ENCODE measurements around the gene NCK2. TPM values are rescaled to one million over a fixed set of nuclear protein-coding genes. Genes with fewer than 3 reads are reported as not detected.

The NCK2 gene
- total RNA-seq, 1 experiment from 2014 or later, result 0.30 TPM

- no peaks in the 10 kb centered on the region for H3K4me1 ChIP-seq (ENCODE audit: low read length)
- no peak overlapping the region for H3K9ac ChIP-seq (ENCODE audit: low read length)
- no peaks in the 10 kb centered on the region for H3K9me3 ChIP-seq (ENCODE audit: low read length)
Measured at GRCh38 chr2:105763076-105763475, 18.4 kb downstream of the NCK2 start.

DNA sequence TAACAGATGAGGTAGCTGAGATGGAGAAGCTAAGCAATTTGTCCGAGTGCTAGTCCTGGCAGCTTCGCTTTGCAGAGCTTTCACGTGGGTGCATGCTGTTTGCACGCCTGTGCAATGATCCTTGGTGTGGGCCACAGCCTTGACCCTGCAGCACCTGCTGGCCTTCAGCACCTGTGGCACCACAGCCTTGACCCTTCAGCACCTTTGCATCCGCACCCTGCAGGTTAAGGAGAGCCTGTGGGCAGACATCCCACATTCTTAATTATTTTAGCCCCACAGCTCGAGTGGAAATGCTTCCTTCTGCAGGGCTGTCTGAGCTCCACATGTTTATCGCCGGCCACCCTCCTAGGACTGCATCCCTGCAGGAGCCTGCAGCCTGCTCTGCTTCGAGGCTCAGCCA is 19.3 kb downstream of the NCK2 start:
- Histone ChIP-seq H3K9me3 (ENCODE audit: low read length) (no peaks in the 10 kb centered on the region), H3K27me3 (ENCODE audit: low read length) (no peaks in the 10 kb centered on the region), H3K4me1 (ENCODE audit: low read length) (no peaks in the 10 kb centered on the region), H3K4me2 (ENCODE audit: low read depth, low read length, poor library complexity, severe bottlenecking) (no peak overlapping the region), H3K36me3 (ENCODE audit: insufficient read depth, low read length) (no peaks in the 10 kb centered on the region), H3K4me3 (ENCODE audit: low read length) (no peak overlapping the region), H3K9ac (ENCODE audit: low read length) (no peak overlapping the region), H3K9me2 (replicated peaks; ENCODE audit: insufficient read depth, low read length) (no peaks in the 10 kb centered on the region), H2AFZ (ENCODE audit: low read length) (no peak overlapping the region), H3K27ac (ENCODE audit: low read length) (no peak overlapping the region), H4K20me1 (ENCODE audit: insufficient read depth, low read depth, low read length) (0 out of 2 replicates have a peak, but pooled peaks cover 4% of the 10 kb centered on the region), H3K79me2 (ENCODE audit: low read length) (no peaks in the 10 kb centered on the region)
- no peak for DNase-seq

More at GRCh38 chr2:105763076-105763475, 18.4 kb downstream of the NCK2 start:
- H3K4me3 ChIP-seq (ENCODE audit: low read length), result no peak overlapping the region
- no peaks in the 10 kb centered on the region for H3K79me2 ChIP-seq (ENCODE audit: low read length)
- H3K27ac ChIP-seq (ENCODE audit: low read length), result no peak overlapping the region
- no peaks in the 10 kb centered on the region for H3K27me3 ChIP-seq (ENCODE audit: low read length)
- DNase-seq, result no peak
- H3K9me2 ChIP-seq (replicated peaks; ENCODE audit: insufficient read depth, low read length), result no peaks in the 10 kb centered on the region
- H2AFZ ChIP-seq (ENCODE audit: low read length), result no peak overlapping the region
- no peaks in the 10 kb centered on the region for H3K36me3 ChIP-seq (ENCODE audit: insufficient read depth, low read length)
- no peak overlapping the region for H3K4me2 ChIP-seq (ENCODE audit: low read depth, low read length, poor library complexity, severe bottlenecking)
- H4K20me1 ChIP-seq (ENCODE audit: insufficient read depth, low read depth, low read length), result 0 out of 2 replicates have a peak, but pooled peaks cover 4% of the 10 kb centered on the region

GRCh38 chr2:105765415-105766299 is 20.9 kb downstream of the NCK2 start:
- Histone ChIP-seq H3K4me1 (ENCODE audit: low read length) (no peaks in the 10 kb centered on the region), H3K4me2 (ENCODE audit: low read depth, low read length, poor library complexity, severe bottlenecking) (no peak overlapping the region), H3K9me2 (replicated peaks; ENCODE audit: insufficient read depth, low read length) (no peaks in the 10 kb centered on the region), H3K9ac (ENCODE audit: low read length) (no peak overlapping the region), H3K27ac (ENCODE audit: low read length) (no peak overlapping the region), H3K79me2 (ENCODE audit: low read length) (no peaks in the 10 kb centered on the region), H4K20me1 (ENCODE audit: insufficient read depth, low read depth, low read length) (0 out of 2 replicates have a peak, but pooled peaks cover 4% of the 10 kb centered on the region), H3K9me3 (ENCODE audit: low read length) (no peaks in the 10 kb centered on the region), H3K27me3 (ENCODE audit: low read length) (no peaks in the 10 kb centered on the region), H2AFZ (ENCODE audit: low read length) (no peak overlapping the region), H3K36me3 (ENCODE audit: insufficient read depth, low read length) (no peaks in the 10 kb centered on the region), H3K4me3 (ENCODE audit: low read length) (no peak overlapping the region)
- no peak for DNase-seq

GRCh38 chr2:105766300-105766866 is 21.7 kb downstream of the NCK2 start:
- no peak for DNase-seq
- H3K27me3 ChIP-seq (ENCODE audit: low read length), result no peaks in the 10 kb centered on the region
- H3K27ac ChIP-seq (ENCODE audit: low read length), result no peak overlapping the region
- no peak overlapping the region for H3K9ac ChIP-seq (ENCODE audit: low read length)
- no peak overlapping the region for H2AFZ ChIP-seq (ENCODE audit: low read length)
- no peaks in the 10 kb centered on the region for H3K36me3 ChIP-seq (ENCODE audit: insufficient read depth, low read length)
- 0 out of 2 replicates have a peak, but pooled peaks cover 4% of the 10 kb centered on the region for H4K20me1 ChIP-seq (ENCODE audit: insufficient read depth, low read depth, low read length)
- H3K9me3 ChIP-seq (ENCODE audit: low read length), result no peaks in the 10 kb centered on the region
- H3K4me3 ChIP-seq (ENCODE audit: low read length), result no peak overlapping the region
- no peaks in the 10 kb centered on the region for H3K9me2 ChIP-seq (replicated peaks; ENCODE audit: insufficient read depth, low read length)
- no peak overlapping the region for H3K4me2 ChIP-seq (ENCODE audit: low read depth, low read length, poor library complexity, severe bottlenecking)
- H3K4me1 ChIP-seq (ENCODE audit: low read length), result no peaks in the 10 kb centered on the region
- H3K79me2 ChIP-seq (ENCODE audit: low read length), result no peaks in the 10 kb centered on the region

DNA sequence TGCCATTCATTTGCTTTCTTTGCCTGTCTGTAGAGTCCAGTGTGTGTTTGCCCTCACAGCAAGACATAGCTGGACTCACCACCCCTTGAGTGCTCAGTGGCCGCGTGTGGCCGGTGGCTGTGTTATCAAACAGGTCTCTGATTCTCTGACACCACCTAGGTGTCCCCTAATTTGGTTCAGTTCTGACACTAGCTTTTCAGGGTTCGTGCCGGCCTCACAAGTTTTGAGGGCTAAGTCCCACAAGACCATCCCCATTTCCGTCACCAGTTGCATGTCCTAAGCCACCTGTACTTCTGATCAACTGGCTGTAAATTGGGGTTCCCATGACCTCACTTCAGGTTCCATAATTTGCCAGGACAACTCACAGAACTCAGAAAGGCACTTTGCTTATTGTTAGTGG is 23.5 kb downstream of the NCK2 start:
- H3K27ac ChIP-seq (ENCODE audit: low read length), result no peak overlapping the region
- no peak overlapping the region for H3K4me3 ChIP-seq (ENCODE audit: low read length)
- no peaks in the 10 kb centered on the region for H3K79me2 ChIP-seq (ENCODE audit: low read length)
- H3K9me3 ChIP-seq (ENCODE audit: low read length), result no peaks in the 10 kb centered on the region
- no peaks in the 10 kb centered on the region for H3K36me3 ChIP-seq (ENCODE audit: insufficient read depth, low read length)
- H3K4me2 ChIP-seq (ENCODE audit: low read depth, low read length, poor library complexity, severe bottlenecking), result no peak overlapping the region
- no peaks in the 10 kb centered on the region for H4K20me1 ChIP-seq (ENCODE audit: insufficient read depth, low read depth, low read length)
- no peaks in the 10 kb centered on the region for H3K27me3 ChIP-seq (ENCODE audit: low read length)
- no peak overlapping the region for H2AFZ ChIP-seq (ENCODE audit: low read length)
- no peaks in the 10 kb centered on the region for H3K4me1 ChIP-seq (ENCODE audit: low read length)
- DNase-seq, result no peak
- no peak overlapping the region for H3K9ac ChIP-seq (ENCODE audit: low read length)
- no peaks in the 10 kb centered on the region for H3K9me2 ChIP-seq (replicated peaks; ENCODE audit: insufficient read depth, low read length)

- H3K27ac ChIP-seq (ENCODE audit: low read length), result no peak overlapping the region
- H3K9me3 ChIP-seq (ENCODE audit: low read length), result no peaks in the 10 kb centered on the region
- no peak overlapping the region for H3K4me2 ChIP-seq (ENCODE audit: low read depth, low read length, poor library complexity, severe bottlenecking)
- no peak for DNase-seq
- H2AFZ ChIP-seq (ENCODE audit: low read length), result no peak overlapping the region
- no peaks in the 10 kb centered on the region for H3K79me2 ChIP-seq (ENCODE audit: low read length)
- no peak overlapping the region for H3K4me3 ChIP-seq (ENCODE audit: low read length)
- no peaks in the 10 kb centered on the region for H3K36me3 ChIP-seq (ENCODE audit: insufficient read depth, low read length)
- no peaks in the 10 kb centered on the region for H3K4me1 ChIP-seq (ENCODE audit: low read length)
- no peaks in the 10 kb centered on the region for H3K9me2 ChIP-seq (replicated peaks; ENCODE audit: insufficient read depth, low read length)
- no peak overlapping the region for H3K9ac ChIP-seq (ENCODE audit: low read length)
- no peaks in the 10 kb centered on the region for H3K27me3 ChIP-seq (ENCODE audit: low read length)
- H4K20me1 ChIP-seq (ENCODE audit: insufficient read depth, low read depth, low read length), result no peaks in the 10 kb centered on the region
Measured at GRCh38 chr2:105768961-105769452, 24.3 kb downstream of the NCK2 start.

- no peaks in the 10 kb centered on the region for H3K9me3 ChIP-seq (ENCODE audit: low read length)
- H3K4me3 ChIP-seq (ENCODE audit: low read length), result no peak overlapping the region
- no peaks in the 10 kb centered on the region for H4K20me1 ChIP-seq (ENCODE audit: insufficient read depth, low read depth, low read length)
- H3K27ac ChIP-seq (ENCODE audit: low read length), result no peak overlapping the region
- no peak overlapping the region for H3K4me2 ChIP-seq (ENCODE audit: low read depth, low read length, poor library complexity, severe bottlenecking)
- no peak overlapping the region for H2AFZ ChIP-seq (ENCODE audit: low read length)
- no peaks in the 10 kb centered on the region for H3K9me2 ChIP-seq (replicated peaks; ENCODE audit: insufficient read depth, low read length)
- H3K36me3 ChIP-seq (ENCODE audit: insufficient read depth, low read length), result no peaks in the 10 kb centered on the region
- no peaks in the 10 kb centered on the region for H3K79me2 ChIP-seq (ENCODE audit: low read length)
- no peak overlapping the region for H3K9ac ChIP-seq (ENCODE audit: low read length)
- no peak for DNase-seq
- no peaks in the 10 kb centered on the region for H3K4me1 ChIP-seq (ENCODE audit: low read length)
- no peaks in the 10 kb centered on the region for H3K27me3 ChIP-seq (ENCODE audit: low read length)
Measured at GRCh38 chr2:105769504-105769903, 24.8 kb downstream of the NCK2 start.

- DNase-seq, result no peak
- no peak overlapping the region for H3K9ac ChIP-seq (ENCODE audit: low read length)
- no peak overlapping the region for H3K4me2 ChIP-seq (ENCODE audit: low read depth, low read length, poor library complexity, severe bottlenecking)
- H3K9me2 ChIP-seq (replicated peaks; ENCODE audit: insufficient read depth, low read length), result no peaks in the 10 kb centered on the region
- no peak overlapping the region for H2AFZ ChIP-seq (ENCODE audit: low read length)
- no peaks in the 10 kb centered on the region for H3K36me3 ChIP-seq (ENCODE audit: insufficient read depth, low read length)
- H3K4me1 ChIP-seq (ENCODE audit: low read length), result no peaks in the 10 kb centered on the region
- H3K79me2 ChIP-seq (ENCODE audit: low read length), result no peaks in the 10 kb centered on the region
- no peak overlapping the region for H3K4me3 ChIP-seq (ENCODE audit: low read length)
- H3K9me3 ChIP-seq (ENCODE audit: low read length), result no peaks in the 10 kb centered on the region
- no peaks in the 10 kb centered on the region for H3K27me3 ChIP-seq (ENCODE audit: low read length)
- no peak overlapping the region for H3K27ac ChIP-seq (ENCODE audit: low read length)
- no peaks in the 10 kb centered on the region for H4K20me1 ChIP-seq (ENCODE audit: insufficient read depth, low read depth, low read length)
Measured at GRCh38 chr2:105770149-105770548, 25.4 kb downstream of the NCK2 start.
